H1 (cell line): ENCODE measurements around the gene LRRC10. TPM values are rescaled to one million over a fixed set of nuclear protein-coding genes. Genes with fewer than 3 reads are reported as not detected.

Experiments
- CTCF ChIA-PET: fragments of 300-600 bp; sonication (Branson Sonifier 250); formaldehyde crosslinking; loops from one replicate; lab custom pipeline; 2021; ENCODE audit not compliant: partially characterized antibody; lab: Charles Lee
- POLR2A ChIA-PET: fragments of 300-600 bp; sonication (Branson Sonifier 250); formaldehyde crosslinking; loops from one replicate; lab custom pipeline; 2021; ENCODE audit warnings: inconsistent platforms; ENCODE audit not compliant: partially characterized antibody; lab: Charles Lee
- DNase-seq, 2 experiments: peaks; one replicate each; pipeline versions ENCODE4 v3.0.0 to v3.0.0-alpha.2; 2010 to 2022; ENCODE audit warnings: low spot score in 2 of 2, low read depth in 1 of 2, mixed read lengths in 1 of 2
- FAIRE-seq: peaks from 2 replicates; lab custom pipeline; 2011; peaks lifted over from hg19 to GRCh38; lab: Jason Lieb, UNC
- H2AFZ ChIP-seq: 2 replicates; pipeline ENCODE4 v1.8.1; 2012; ENCODE audit warnings: low read length, inconsistent platforms
- H2AK5ac ChIP-seq: 2 replicates; pipeline ENCODE4 v1.6.1; 2013; ENCODE audit warnings: low read depth, low read length
- H2BK120ac ChIP-seq: replicated peaks from 2 replicates; pipeline ENCODE3; 2013; ENCODE audit warnings: low read depth, low read length, inconsistent platforms
- H2BK12ac ChIP-seq: 2 replicates; pipeline ENCODE4 v1.6.1; 2013; ENCODE audit warnings: low read depth, low read length
- H2BK15ac ChIP-seq: 2 replicates; pipeline ENCODE4 v1.6.1; 2013; ENCODE audit warnings: low read length
- H2BK20ac ChIP-seq: 2 replicates; pipeline ENCODE4 v1.6.1; 2013; ENCODE audit warnings: low read length
- H2BK5ac ChIP-seq: 2 replicates; pipeline ENCODE4 v1.6.1; 2013; ENCODE audit warnings: low read depth, low read length
- H3K14ac ChIP-seq: 2 replicates; pipeline ENCODE4 v1.6.1; 2013; ENCODE audit warnings: inconsistent platforms; ENCODE audit not compliant: insufficient read length
- H3K18ac ChIP-seq: 2 replicates; pipeline ENCODE4 v1.6.1; 2013; ENCODE audit warnings: low read length; ENCODE audit errors: extremely low read depth
- H3K23ac ChIP-seq: 2 replicates; pipeline ENCODE4 v1.6.1; 2013; ENCODE audit warnings: inconsistent platforms; ENCODE audit not compliant: insufficient read length
- H3K23me2 ChIP-seq: 2 replicates; pipeline ENCODE4 v1.6.1; 2013; ENCODE audit warnings: low read depth, low read length
- H3K27ac ChIP-seq: 2 replicates; pipeline ENCODE4 v1.6.1; 2011; ENCODE audit warnings: low read depth, low read length, inconsistent platforms
- H3K27me3 ChIP-seq, 4 experiments: replicated peaks in 1 of 4; 1 replicate in 1 of 4; 2 replicates in 3 of 4; pipeline versions ENCODE4 v1.6.1 to v1.8.1; 2011 to 2013; ENCODE audit warnings: low read length in 3 of 4, mild to moderate bottlenecking in 3 of 4, inconsistent platforms in 2 of 4, mixed read lengths in 2 of 4, moderate library complexity in 1 of 4; ENCODE audit not compliant: control insufficient read depth in 3 of 4, insufficient read depth in 3 of 4; ENCODE audit errors: extremely low read depth in 1 of 4
- H3K36me3 ChIP-seq, 4 experiments: 2 replicates each; pipeline versions ENCODE4 v1.6.1 to v1.8.1; 2011 to 2013; ENCODE audit warnings: mild to moderate bottlenecking in 4 of 4, low read length in 3 of 4, moderate library complexity in 2 of 4, control low read depth in 1 of 4, inconsistent platforms in 1 of 4; ENCODE audit not compliant: insufficient read depth in 4 of 4, control insufficient read depth in 2 of 4
- H3K4ac ChIP-seq: replicated peaks from 2 replicates; pipeline ENCODE3; 2013; ENCODE audit warnings: low read length, low read depth, mixed read lengths, inconsistent platforms; ENCODE audit not compliant: insufficient read length
- H3K4me1 ChIP-seq, 4 experiments: replicated peaks in 1 of 4; 1 replicate in 1 of 4; 2 replicates in 3 of 4; pipeline versions ENCODE4 v1.6.1 to v1.8.1; 2011 to 2013; ENCODE audit warnings: low read length in 3 of 4, inconsistent platforms in 2 of 4, mixed read lengths in 1 of 4; ENCODE audit not compliant: insufficient read depth in 4 of 4, control insufficient read depth in 3 of 4
- H3K4me2 ChIP-seq, 2 experiments: 2 replicates each; pipeline versions ENCODE4 v1.6.1 to v1.8.1; 2011 to 2013; ENCODE audit warnings: low read depth in 2 of 2, low read length in 2 of 2, control low read depth in 1 of 2, inconsistent platforms in 1 of 2, mild to moderate bottlenecking in 1 of 2; ENCODE audit not compliant: insufficient read depth in 1 of 2
- H3K4me3 ChIP-seq, 4 experiments: fragments of 200-600, 300-600 bp in 1 of 4; sonication (generic), shearing (Covaris generic), sonication (Bioruptor Twin) in 1 of 4; 2 replicates each; pipeline versions ENCODE4 v1.5.1 to v1.8.1; 2011 to 2016; ENCODE audit warnings: low read length in 4 of 4, low read depth in 3 of 4, control low read depth in 2 of 4, inconsistent platforms in 2 of 4, mild to moderate bottlenecking in 2 of 4, mixed read lengths in 1 of 4, moderate library complexity in 1 of 4; ENCODE audit not compliant: insufficient read depth in 2 of 4; ENCODE audit errors: extremely low read depth in 1 of 4
- H3K56ac ChIP-seq: replicated peaks from 2 replicates; pipeline ENCODE3; 2013; ENCODE audit warnings: low read depth, mild to moderate bottlenecking, mixed read lengths, low read length, inconsistent platforms; ENCODE audit not compliant: insufficient read length
- H3K79me1 ChIP-seq: 2 replicates; pipeline ENCODE4 v1.6.1; 2013; ENCODE audit warnings: low read depth, low read length, control low read depth
- H3K79me2 ChIP-seq, 2 experiments: 2 replicates each; pipeline versions ENCODE4 v1.6.1 to v1.8.1; 2012 to 2013; ENCODE audit warnings: low read length in 2 of 2, mild to moderate bottlenecking in 2 of 2, inconsistent platforms in 1 of 2; ENCODE audit not compliant: insufficient read depth in 2 of 2, control insufficient read depth in 1 of 2
- H3K9ac ChIP-seq, 4 experiments: replicated peaks in 1 of 4; 1 replicate in 1 of 4; 2 replicates in 3 of 4; pipeline versions ENCODE4 v1.6.1 to v1.8.1; 2011 to 2013; ENCODE audit warnings: low read depth in 3 of 4, low read length in 3 of 4, control low read depth in 2 of 4, mild to moderate bottlenecking in 2 of 4, moderate library complexity in 2 of 4, inconsistent platforms in 1 of 4; ENCODE audit errors: extremely low read depth in 1 of 4
- H3K9me3 ChIP-seq, 2 experiments: 2 replicates each; pipeline versions ENCODE4 v1.6.1 to v1.8.1; 2012 to 2013; ENCODE audit warnings: mild to moderate bottlenecking in 2 of 2, moderate library complexity in 2 of 2, control low read depth in 1 of 2, inconsistent platforms in 1 of 2, low read depth in 1 of 2, low read length in 1 of 2, mixed read lengths in 1 of 2; ENCODE audit not compliant: insufficient read depth in 2 of 2
- H4K20me1 ChIP-seq, 2 experiments: replicated peaks in 1 of 2; 2 replicates each; pipeline versions ENCODE3 to v1.8.1; 2011 to 2013; ENCODE audit warnings: inconsistent platforms in 2 of 2, low read length in 2 of 2, mild to moderate bottlenecking in 1 of 2; ENCODE audit not compliant: insufficient read depth in 2 of 2, control insufficient read depth in 1 of 2
- H4K5ac ChIP-seq: 2 replicates; pipeline ENCODE4 v1.6.1; 2013; ENCODE audit warnings: low read length, low read depth, mixed read lengths, inconsistent platforms; ENCODE audit not compliant: insufficient read length
- H4K8ac ChIP-seq: 2 replicates; pipeline ENCODE4 v1.8.0; 2013; ENCODE audit warnings: mild to moderate bottlenecking, moderate library complexity, low read length, inconsistent platforms; ENCODE audit not compliant: insufficient read depth; ENCODE audit errors: extremely low read depth
- H4K91ac ChIP-seq: replicated peaks from 2 replicates; pipeline ENCODE3; 2013; ENCODE audit warnings: low read length, mixed read lengths, inconsistent platforms; ENCODE audit not compliant: insufficient read length
- PHF8 ChIP-seq: fragments of 200-600 bp; sonication (generic); conservative IDR thresholded peaks from 2 replicates; pipeline ENCODE4 v1.7.1; 2012; ENCODE audit warnings: low read depth, mild to moderate bottlenecking, inconsistent platforms, low read length, moderate library complexity
- RAD21 ChIP-seq, 2 experiments: IDR thresholded peaks in 1 of 2; conservative IDR thresholded peaks in 1 of 2; 2 replicates each; pipeline ENCODE4 v1.6.1; 2011; ENCODE audit warnings: low read depth in 2 of 2, low read length in 2 of 2, improper control_type of control experiment in 1 of 2, inconsistent platforms in 1 of 2, mild to moderate bottlenecking in 1 of 2, moderate library complexity in 1 of 2
- WGBS, 2 experiments: shearing (Covaris generic) in 1 of 2; methylation state at CpG; one replicate each; pipeline versions ENCODE4 v1.1.6 to v1.1.7; 2013 to 2015; ENCODE audit warnings: low lambda C conversion rate in 2 of 2, mixed read lengths in 2 of 2, inconsistent platforms in 1 of 2, low coverage in 1 of 2, missing lambda C conversion rate in 1 of 2; ENCODE audit not compliant: insufficient replicate concordance in 2 of 2, insufficient coverage in 1 of 2, insufficient read length in 1 of 2; ENCODE audit errors: extremely low coverage in 1 of 2, missing lambda C conversion rate in 1 of 2; 5-methylcytosine and 5-hydroxymethylcytosine counted together
- polyA plus RNA-seq, 7 experiments: library from polyadenylated mRNA; depleted of rRNA in 3 of 7; stranded (reverse) in 5 of 7; unstranded in 2 of 7; fragments of >200 nt in 5 of 7; fragments of 200-250 nt in 2 of 7; gene quantifications; 1 replicate in 5 of 7; 2 replicates in 1 of 7; 4 replicates in 1 of 7; pipeline versions ENCODE4 v1.2.1 to v1.2.3, GENCODE V29; 2011 to 2013; ENCODE audit warnings: missing spikeins in 2 of 7, mixed read lengths in 2 of 7
- total RNA-seq: library from RNA; stranded (reverse); fragmentation: NEBNext Ultra II Directional; extraction: Animal tissue kit (Norgen Biotek cat#: 25700); gene quantifications from 2 replicates; pipeline ENCODE4 v1.2.1, GENCODE V29; 2021

LRRC10 gene
- total and polyA plus RNA-seq, 2 of the 8 experiments (the other 6 are each of a cell fraction or from before 2014, with no cell fraction given), result not detected

DNA sequence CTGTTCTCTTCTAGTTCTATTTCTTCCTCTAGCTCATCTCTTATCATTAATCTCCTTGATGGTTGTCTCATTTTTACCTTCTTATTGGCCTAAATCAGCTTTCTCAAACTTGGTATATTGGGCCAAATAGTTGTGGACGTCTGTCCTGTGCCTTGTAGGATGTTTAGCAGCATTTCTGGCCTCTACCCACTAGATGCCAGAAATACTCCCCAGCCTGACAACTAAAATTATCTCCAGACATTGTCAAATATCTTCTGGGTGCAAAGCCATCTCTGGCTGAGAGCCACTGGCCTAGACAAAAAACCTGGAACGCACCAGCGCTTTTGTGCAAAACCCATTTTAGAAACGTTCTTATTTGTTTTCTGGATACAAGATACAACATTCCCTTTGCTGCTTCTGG, 38.8 kb upstream of the LRRC10 start:
- no peaks in the 10 kb centered on the region for H4K20me1 ChIP-seq
- no peaks in the 10 kb centered on the region for H3K9me3 ChIP-seq
- H3K56ac ChIP-seq, result no peak overlapping the region
- peaks cover 0 to under 1% (median 0%) of the 10 kb centered on the region in 4 experiments; a peak in 1 of 7 replicates for H3K27me3 ChIP-seq
- H3K23me2 ChIP-seq, result no peaks in the 10 kb centered on the region
- no peak overlapping the region for H2BK5ac ChIP-seq
- H3K23ac ChIP-seq, result no peak overlapping the region
- H2BK20ac ChIP-seq, result no peak overlapping the region
- H4K5ac ChIP-seq, result no peak overlapping the region
- DNase-seq, result no peak
- H3K36me3 ChIP-seq, result no peaks in the 10 kb centered on the region
- H3K79me1 ChIP-seq, result no peaks in the 10 kb centered on the region
- no peak overlapping the region for H2BK120ac ChIP-seq
- no peak overlapping the region for H3K18ac ChIP-seq
- no peak overlapping the region for H4K8ac ChIP-seq
- H3K4me3 ChIP-seq, result no peak overlapping the region
- ChIA-PET POLR2A (no interaction called here), CTCF (interaction anchor here (0.6 to 1.3 kb wide), 3 partner anchors 9 to 1081 kb away, joined by 3 to 9 read pairs (median 3); no protein-coding TSS in a partner anchor)
- no peak for TF ChIP-seq PHF8
- peak in 1 of 2 experiments; percentile 25; a peak in 1 of 4 replicates for TF ChIP-seq RAD21 (IDR thresholded peaks at IDR 0.05 in 1 of 2, conservative IDR thresholded peaks at IDR 0.05 in 1 of 2; ENCODE audit: low read depth in 2 of 2, low read length in 2 of 2)
- 56% methylated on average over 4 of the region's 4 CpGs; no CpG with 5 or more reads in 1 of the 2 experiments for WGBS, 2 experiments
- H4K91ac ChIP-seq, result no peak overlapping the region
- H3K14ac ChIP-seq, result no peak overlapping the region
- no peak overlapping the region for H3K9ac ChIP-seq
- H3K4me1 ChIP-seq, result no peaks in the 10 kb centered on the region
- no peaks in the 10 kb centered on the region for H3K79me2 ChIP-seq
- no peak overlapping the region for H2AFZ ChIP-seq
- no peak overlapping the region for H2BK12ac ChIP-seq
- no peak overlapping the region for H2BK15ac ChIP-seq
- H3K4me2 ChIP-seq, result no peak overlapping the region
- no peak overlapping the region for H3K27ac ChIP-seq
- no peak for FAIRE-seq
- no peak overlapping the region for H2AK5ac ChIP-seq
- no peak overlapping the region for H3K4ac ChIP-seq
